ENCODE results near the gene GAB2. TPM values are rescaled to one million over a fixed set of nuclear protein-coding genes. Genes with fewer than 3 reads are reported as not detected.
A peak's percentile ranks its signal among the peaks of the same experiment; 100 is the strongest.
"Not testable (repeated sequence)": the region's sequence is repeated elsewhere in the genome, so short reads cannot be mapped to it uniquely, and the experiment has no call there.

The GAB2 gene, protein sequence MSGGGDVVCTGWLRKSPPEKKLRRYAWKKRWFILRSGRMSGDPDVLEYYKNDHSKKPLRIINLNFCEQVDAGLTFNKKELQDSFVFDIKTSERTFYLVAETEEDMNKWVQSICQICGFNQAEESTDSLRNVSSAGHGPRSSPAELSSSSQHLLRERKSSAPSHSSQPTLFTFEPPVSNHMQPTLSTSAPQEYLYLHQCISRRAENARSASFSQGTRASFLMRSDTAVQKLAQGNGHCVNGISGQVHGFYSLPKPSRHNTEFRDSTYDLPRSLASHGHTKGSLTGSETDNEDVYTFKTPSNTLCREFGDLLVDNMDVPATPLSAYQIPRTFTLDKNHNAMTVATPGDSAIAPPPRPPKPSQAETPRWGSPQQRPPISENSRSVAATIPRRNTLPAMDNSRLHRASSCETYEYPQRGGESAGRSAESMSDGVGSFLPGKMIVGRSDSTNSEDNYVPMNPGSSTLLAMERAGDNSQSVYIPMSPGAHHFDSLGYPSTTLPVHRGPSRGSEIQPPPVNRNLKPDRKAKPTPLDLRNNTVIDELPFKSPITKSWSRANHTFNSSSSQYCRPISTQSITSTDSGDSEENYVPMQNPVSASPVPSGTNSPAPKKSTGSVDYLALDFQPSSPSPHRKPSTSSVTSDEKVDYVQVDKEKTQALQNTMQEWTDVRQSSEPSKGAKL
- total RNA-seq: 22.4 and 22.7 TPM in 2 replicates

DNA sequence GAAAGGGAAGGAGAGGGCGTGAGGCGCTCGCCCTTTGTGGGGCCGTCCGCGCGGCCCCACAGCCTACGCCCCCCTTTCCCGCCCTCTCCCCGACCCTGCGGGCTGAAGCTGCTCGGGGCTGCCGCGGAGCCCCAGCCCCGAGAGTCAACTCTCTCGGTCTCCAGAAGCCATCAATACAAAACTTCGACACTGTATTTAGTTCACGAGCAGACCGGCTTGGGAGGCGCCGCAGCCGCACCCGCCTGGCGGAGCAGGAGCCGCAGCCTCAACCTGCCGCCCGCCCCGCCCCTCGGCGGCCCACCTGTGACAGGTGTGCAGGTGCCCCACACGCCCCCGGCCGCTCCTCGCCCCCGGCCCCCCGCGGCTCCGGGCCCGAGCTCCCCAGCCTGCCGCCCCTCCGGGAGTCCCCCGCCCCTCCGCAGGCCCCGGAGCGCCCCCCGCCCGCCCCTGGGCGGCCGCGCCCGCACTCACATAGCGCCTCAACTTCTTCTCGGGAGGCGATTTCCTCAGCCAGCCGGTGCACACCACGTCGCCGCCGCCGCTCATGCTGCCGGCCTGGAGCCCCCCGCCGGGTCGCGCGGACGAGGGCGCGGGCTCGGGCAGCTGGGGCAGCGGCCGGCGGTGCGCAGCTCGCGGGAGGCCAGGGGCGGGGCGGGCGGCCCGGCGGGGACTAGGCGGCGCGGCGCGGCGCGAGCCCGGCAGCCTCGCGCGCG is at the start of gene GAB2:
Gene GAB2, minus strand, starts transcription at position 646 of the 713 bp plus-strand sequence. Its CDS starts 100 bp downstream, at position 546.
- H3K27ac Mint-ChIP-seq: peak within 1 kb of the TSS; percentile 96
- no peaks in the 10 kb centered on the region for H3K9me3 Mint-ChIP-seq
- peak within 1 kb of the TSS; percentile 98 for H3K4me3 Mint-ChIP-seq
- DNase-seq (no peak), ATAC-seq (ENCODE audit: low read depth) (no peak)
- TF ChIP-seq, protein P1, sequence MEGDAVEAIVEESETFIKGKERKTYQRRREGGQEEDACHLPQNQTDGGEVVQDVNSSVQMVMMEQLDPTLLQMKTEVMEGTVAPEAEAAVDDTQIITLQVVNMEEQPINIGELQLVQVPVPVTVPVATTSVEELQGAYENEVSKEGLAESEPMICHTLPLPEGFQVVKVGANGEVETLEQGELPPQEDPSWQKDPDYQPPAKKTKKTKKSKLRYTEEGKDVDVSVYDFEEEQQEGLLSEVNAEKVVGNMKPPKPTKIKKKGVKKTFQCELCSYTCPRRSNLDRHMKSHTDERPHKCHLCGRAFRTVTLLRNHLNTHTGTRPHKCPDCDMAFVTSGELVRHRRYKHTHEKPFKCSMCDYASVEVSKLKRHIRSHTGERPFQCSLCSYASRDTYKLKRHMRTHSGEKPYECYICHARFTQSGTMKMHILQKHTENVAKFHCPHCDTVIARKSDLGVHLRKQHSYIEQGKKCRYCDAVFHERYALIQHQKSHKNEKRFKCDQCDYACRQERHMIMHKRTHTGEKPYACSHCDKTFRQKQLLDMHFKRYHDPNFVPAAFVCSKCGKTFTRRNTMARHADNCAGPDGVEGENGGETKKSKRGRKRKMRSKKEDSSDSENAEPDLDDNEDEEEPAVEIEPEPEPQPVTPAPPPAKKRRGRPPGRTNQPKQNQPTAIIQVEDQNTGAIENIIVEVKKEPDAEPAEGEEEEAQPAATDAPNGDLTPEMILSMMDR (IDR thresholded peaks at IDR 0.05): no peak
- CTCF ChIA-PET: interaction anchor here (1.2 to 5.4 kb wide), 3 partner anchors 11 to 147 kb away, joined by 3 to 90 read pairs (median 39); no protein-coding TSS in a partner anchor
- POLR2A ChIA-PET: interaction anchor here (0.6 to 5.6 kb wide), 15 partner anchors 12 to 787 kb away, joined by 3 to 113 read pairs (median 6); partner anchors contain the start of genes ALG8, INTS4, KCTD21 and NARS2
- peaks cover 4% of the 10 kb centered on the region for H3K36me3 Mint-ChIP-seq (ENCODE audit: low read depth)
- intact Hi-C loops (cut with micrococcal nuclease): loop anchor here (1.0 to 10.0 kb wide), 10 partner anchors 35 to 423 kb away; partner anchors contain the start of genes ALG8, INTS4, KCTD21 and NDUFC2
- no peaks in the 10 kb centered on the region for H3K27me3 Mint-ChIP-seq
- peaks cover 82% of the 10 kb centered on the region for H3K4me1 Mint-ChIP-seq

DNA sequence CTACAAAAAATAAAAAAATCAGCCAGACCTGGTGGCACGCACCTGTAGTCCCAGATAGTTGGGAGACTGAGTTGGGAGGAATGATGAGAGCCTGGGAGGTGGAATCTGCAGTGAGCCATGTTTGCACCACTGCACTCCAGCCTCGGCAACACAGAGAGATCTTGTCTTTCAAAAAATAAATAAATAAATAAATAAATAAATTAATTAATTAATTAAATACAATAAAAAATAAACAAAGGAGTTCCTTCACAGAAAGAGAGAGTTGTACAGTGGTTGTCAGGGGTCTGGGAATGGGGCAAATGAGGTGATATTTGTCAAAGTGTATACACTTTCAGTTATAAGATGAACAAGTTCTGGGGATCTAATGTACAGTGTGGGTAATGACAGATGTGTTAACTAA is 49.8 kb upstream of the GAB2 start:
- Mint-ChIP-seq H3K27ac (no peak overlapping the region), H3K36me3 (ENCODE audit: low read depth) (peaks cover 18% of the 10 kb centered on the region), H3K27me3 (no peaks in the 10 kb centered on the region), H3K4me3 (no peak overlapping the region), H3K9me3 (no peaks in the 10 kb centered on the region), H3K4me1 (peaks cover 37% of the 10 kb centered on the region)
- ChIA-PET POLR2A (no interaction called here), CTCF (interaction anchor here (1.0 kb wide), 1 partner anchor 47 kb away, joined by 3 read pairs; no protein-coding TSS in a partner anchor)
- TF ChIP-seq, protein P1 (IDR thresholded peaks at IDR 0.05): no peak
- DNase-seq (no peak), ATAC-seq (ENCODE audit: low read depth) (no peak)
- intact Hi-C loops (cut with micrococcal nuclease): loop anchor here (5.0 kb wide), 1 partner anchor 95 kb away; no protein-coding TSS in a partner anchor

DNA sequence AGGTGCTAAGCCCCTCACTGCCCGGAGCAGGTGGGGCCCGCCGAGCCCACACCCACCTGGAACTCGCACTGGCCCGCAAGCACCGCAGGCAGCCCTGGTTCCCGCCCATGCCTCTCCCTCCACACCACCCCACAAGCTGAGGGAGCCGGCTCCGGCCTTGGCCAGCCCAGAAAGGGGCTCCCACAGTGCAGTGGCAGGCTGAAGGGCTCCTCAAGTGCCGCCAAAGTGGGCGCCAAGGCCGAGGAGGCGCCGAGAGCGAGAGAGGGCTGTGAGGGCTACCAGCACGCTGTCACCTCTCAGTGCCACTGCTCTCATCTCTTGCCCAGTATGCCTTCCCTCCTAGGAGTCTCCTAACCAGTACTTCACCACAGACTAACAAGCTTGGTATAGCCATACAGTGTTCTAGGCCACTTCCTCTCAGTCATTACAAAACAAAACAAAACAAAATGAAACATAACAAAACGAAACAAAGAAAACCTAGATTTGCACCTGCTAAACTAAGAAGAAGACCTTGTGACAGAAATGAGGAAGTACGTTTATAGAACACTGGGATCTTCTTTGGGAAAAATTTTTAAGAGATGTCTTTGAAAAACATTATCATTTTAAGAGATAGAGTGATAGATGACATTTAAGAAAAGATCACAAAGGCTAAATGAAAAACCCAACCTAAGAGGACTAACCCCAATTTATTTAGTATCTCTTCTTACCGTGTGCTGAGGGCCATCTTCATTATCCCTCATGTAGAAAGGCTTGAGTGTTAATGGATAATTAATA is 47.7 kb upstream of the GAB2 start:
- H3K27me3 Mint-ChIP-seq: no peaks in the 10 kb centered on the region
- peak overlapping the region; percentile 90 for H3K27ac Mint-ChIP-seq
- peaks cover 44% of the 10 kb centered on the region for H3K4me1 Mint-ChIP-seq
- H3K9me3 Mint-ChIP-seq: no peaks in the 10 kb centered on the region
- ChIA-PET POLR2A (interaction anchor here (0.5 to 3.0 kb wide), 6 partner anchors 23 to 68 kb away, joined by 3 to 16 read pairs (median 4); partner anchors contain the start of gene GAB2), CTCF (interaction anchor here (1.3 kb wide), 1 partner anchor 44 kb away, joined by 3 read pairs; no protein-coding TSS in a partner anchor)
- intact Hi-C loops (cut with micrococcal nuclease): loop anchor here (1.0 to 5.0 kb wide), 5 partner anchors 27 to 97 kb away; partner anchors contain the start of gene GAB2
- TF ChIP-seq, protein P1 (IDR thresholded peaks at IDR 0.05): no peak
- ATAC-seq (ENCODE audit: low read depth) (peak; percentile 93), DNase-seq (peak; percentile 35)
- H3K36me3 Mint-ChIP-seq (ENCODE audit: low read depth): peaks cover 33% of the 10 kb centered on the region
- peak overlapping the region; percentile 64 for H3K4me3 Mint-ChIP-seq

DNA sequence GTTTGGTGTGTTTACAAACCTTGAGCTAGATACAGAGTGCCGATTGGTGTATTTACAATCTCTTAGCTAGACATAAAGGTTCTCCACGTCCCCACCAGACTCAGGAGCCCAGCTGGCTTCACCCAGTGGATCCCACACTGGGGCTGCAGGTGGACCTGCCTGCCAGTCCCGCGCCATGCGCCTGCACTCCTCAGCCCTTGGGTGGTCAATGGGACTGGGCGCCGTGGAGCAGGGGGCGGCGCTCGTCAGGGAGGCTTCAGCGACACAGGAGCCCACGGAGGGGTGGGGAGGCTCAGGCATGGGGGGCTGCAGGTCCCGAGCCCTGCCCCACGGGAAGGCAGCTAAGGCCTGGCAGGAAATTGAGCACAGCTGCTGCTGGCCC is 47.2 kb upstream of the GAB2 start:
- Mint-ChIP-seq H3K36me3 (ENCODE audit: low read depth) (peaks cover 38% of the 10 kb centered on the region), H3K4me1 (peaks cover 43% of the 10 kb centered on the region), H3K27ac (peak overlapping the region; percentile 90)
- H3K27me3 Mint-ChIP-seq; H3K4me3 Mint-ChIP-seq; H3K9me3 Mint-ChIP-seq; DNase-seq; ATAC-seq (ENCODE audit: low read depth): not testable (repeated sequence)
- ChIA-PET POLR2A (interaction anchor here (1.0 to 3.0 kb wide), 4 partner anchors 36 to 69 kb away, joined by 4 to 16 read pairs (median 10); partner anchors contain the start of gene GAB2), CTCF (interaction anchor here (1.3 kb wide), 1 partner anchor 44 kb away, joined by 3 read pairs; no protein-coding TSS in a partner anchor)
- intact Hi-C loops (cut with micrococcal nuclease): loop anchor here (1.0 to 5.0 kb wide), 5 partner anchors 26 to 98 kb away; partner anchors contain the start of gene GAB2
